ENCODE measurements around the gene EBLN1. TPM values are rescaled to one million over a fixed set of nuclear protein-coding genes. Genes with fewer than 3 reads are reported as not detected.
"Not testable (repeated sequence)": the region's sequence is repeated elsewhere in the genome, so short reads cannot be mapped to it uniquely, and the experiment has no call there.

EBLN1 gene
- polyA plus RNA-seq, 2 of the 4 experiments (the other 2 are of a cell fraction): not detected

DNA sequence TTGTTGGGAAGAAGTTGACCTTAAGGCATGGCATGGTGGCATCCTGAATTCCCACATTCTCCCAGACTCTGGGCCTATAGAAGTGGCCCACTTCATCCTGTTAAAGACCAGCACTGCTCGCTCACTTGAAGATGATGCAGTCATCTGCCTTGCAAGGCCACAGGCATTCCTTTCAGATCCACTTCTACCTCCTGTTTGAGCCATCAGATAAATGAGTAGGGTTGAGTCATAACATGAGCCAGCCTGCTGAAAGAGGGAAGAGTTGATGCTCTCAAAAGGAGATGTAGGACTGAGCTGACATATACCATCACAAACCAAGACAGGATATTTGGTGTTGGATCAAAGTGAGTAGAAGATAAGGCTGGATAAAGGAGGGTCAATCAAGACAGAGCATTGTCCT is 1.5 kb upstream of the EBLN1 start:
- no peak for TF ChIP-seq JUN (IDR thresholded peaks at IDR 0.05)
- CTCF ChIA-PET: interaction anchor here (0.8 to 2.9 kb wide), 2 partner anchors 10 to 162 kb away, joined by 4 to 9 read pairs; no protein-coding TSS in a partner anchor
- ATAC-seq (no peak), FAIRE-seq (no peak), DNase-seq (ENCODE audit: low read depth in 1 of 2, low spot score in 1 of 2) (no peak)
- peaks cover 3% of the 10 kb centered on the region; the same call in 1 of the 3 replicates for H3K9me3 ChIP-seq
- WGBS (ENCODE audit: missing lambda C conversion rate): 92% methylated on average over 1 of the region's 1 CpG
- POLR2A ChIA-PET: no interaction called here
- H3K27ac ChIP-seq: no peak overlapping the region
- no peaks in the 10 kb centered on the region for H3K4me1 ChIP-seq
- H3K4me2 ChIP-seq: no peak overlapping the region
- H3K4me3 ChIP-seq: no peak overlapping the region

- DNase-seq (ENCODE audit: low read depth in 1 of 2, low spot score in 1 of 2): no peak
- H3K9me3 ChIP-seq: peaks cover 3% of the 10 kb centered on the region; the same call in 1 of the 3 replicates
- 96% methylated on average over 2 of the region's 2 CpGs for WGBS (ENCODE audit: missing lambda C conversion rate)
- FAIRE-seq: no peak
- no peak overlapping the region for H3K27ac ChIP-seq
- H3K4me3 ChIP-seq: no peak overlapping the region
- ChIA-PET CTCF (interaction anchor here (0.8 to 2.9 kb wide), 2 partner anchors 11 to 161 kb away, joined by 4 to 9 read pairs; no protein-coding TSS in a partner anchor), POLR2A (interaction anchor here (0.6 kb wide), 1 partner anchor 210 kb away, joined by 4 read pairs; no protein-coding TSS in a partner anchor)
- peak; percentile 43 to 58; a peak in 2 of 6 replicates for ATAC-seq
- no peaks in the 10 kb centered on the region for H3K4me1 ChIP-seq
- TF ChIP-seq ZNF302 (CRISPR knock-in tag; IDR thresholded peaks at IDR 0.05): no peak
- TF ChIP-seq POLR2A (IDR thresholded peaks at IDR 0.05; ENCODE audit: low read length): no peak
- TF ChIP-seq EHF (CRISPR knock-in tag; IDR thresholded peaks at IDR 0.05): no peak
- no peak for TF ChIP-seq CBX8 (IDR thresholded peaks at IDR 0.05)
- TF ChIP-seq BHLHE40 (IDR thresholded peaks at IDR 0.05; ENCODE audit: low read depth, low read length): no peak
- no peak for TF ChIP-seq SREBF2 (IDR thresholded peaks at IDR 0.05)
- no peak for TF ChIP-seq NPAS2 (CRISPR knock-in tag; IDR thresholded peaks at IDR 0.05; ENCODE audit: borderline replicate concordance)
- TF ChIP-seq HOXA7 (CRISPR knock-in tag; IDR thresholded peaks at IDR 0.05): no peak
- no peak for TF ChIP-seq SMC3 (IDR thresholded peaks at IDR 0.05)
- no peak for TF ChIP-seq HES2 (IDR thresholded peaks at IDR 0.05)
- no peak for TF ChIP-seq RARB (CRISPR knock-in tag; IDR thresholded peaks at IDR 0.05)
- no peak for TF ChIP-seq HOXB13 (CRISPR knock-in tag; IDR thresholded peaks at IDR 0.05; ENCODE audit: low read depth)
- TF ChIP-seq ZC3H11A (IDR thresholded peaks at IDR 0.05): no peak
- no peak for TF ChIP-seq REST (IDR thresholded peaks at IDR 0.05)
- no peak for TF ChIP-seq FOSB (CRISPR knock-in tag; IDR thresholded peaks at IDR 0.05)
- TF ChIP-seq HOXB5 (CRISPR knock-in tag; IDR thresholded peaks at IDR 0.05): no peak
- no peak overlapping the region for H3K4me2 ChIP-seq
These were observed 633 bp upstream of the EBLN1 start for GRCh38 chr10:22218448-22218847.

- H3K9me3 ChIP-seq; POLR2A ChIA-PET; H3K4me3 ChIP-seq; H3K4me1 ChIP-seq; H3K27ac ChIP-seq; FAIRE-seq; DNase-seq (ENCODE audit: low read depth in 1 of 2, low spot score in 1 of 2); H3K4me2 ChIP-seq; ATAC-seq: not testable (repeated sequence)
- CTCF ChIA-PET: interaction anchor here (1.4 kb wide), 1 partner anchor 11 kb away, joined by 3 read pairs; no protein-coding TSS in a partner anchor
- WGBS (ENCODE audit: missing lambda C conversion rate): 82% methylated on average over 5 of the region's 5 CpGs
These were observed 731 bp downstream of the EBLN1 start for GRCh38 chr10:22217084-22217483.

- TF ChIP-seq ZSCAN20 (CRISPR knock-in tag; IDR thresholded peaks at IDR 0.05) (no peak), EHMT2 (IDR thresholded peaks at IDR 0.05; ENCODE audit: low read depth) (no peak), FOSB (CRISPR knock-in tag; IDR thresholded peaks at IDR 0.05) (no peak), CEBPB (IDR thresholded peaks at IDR 0.05) (peak; percentile 61 to 67; a peak in 3 of 4 replicates)
- POLR2A ChIA-PET: no interaction called here
- no peak for FAIRE-seq
- no peak for ATAC-seq
- no peak for DNase-seq (ENCODE audit: low read depth in 1 of 2, low spot score in 1 of 2)
- Histone ChIP-seq H3K4me1 (no peaks in the 10 kb centered on the region), H3K27ac (no peak overlapping the region), H3K4me2 (no peak overlapping the region), H3K4me3 (no peak overlapping the region), H3K9me3 (no peaks in the 10 kb centered on the region)
- CTCF ChIA-PET: no interaction called here
- WGBS (ENCODE audit: missing lambda C conversion rate): 62% methylated on average over 5 of the region's 5 CpGs
These were observed 7.5 kb downstream of the EBLN1 start for GRCh38 chr10:22210267-22210666.

All from A549 (cell line).